PC-3 (cell line): ENCODE measurements around the gene TMEM126B. TPM values are rescaled to one million over a fixed set of nuclear protein-coding genes. Genes with fewer than 3 reads are reported as not detected.

ENCODE experiments used
- ATAC-seq: fragments of 200-7000 bp; cut with Tn5 transposase; 2 replicates; pipeline ENCODE4 v1.9.1; 2020; ENCODE audit warnings: mild to moderate bottlenecking, moderate library complexity
- Bru-seq: library from RNA; stranded (reverse); fragments of 400-500 nt; gene quantifications from one replicate; lab custom pipeline; 2021; lab: Mats Ljungman, UMichigan
- BruChase-seq, 2 experiments: library from RNA; stranded (reverse); fragments of 400-500 nt; gene quantifications; one replicate each; lab custom pipeline; 2021; lab: Mats Ljungman, UMichigan
- BruUV-seq: library from RNA; stranded (reverse); fragments of 400-500 nt; replicated peaks from 2 replicates; lab custom pipeline; 2021; lab: Mats Ljungman, UMichigan
- CTCF ChIA-PET: fragments of 300-600 bp; sonication (Branson Sonifier 250); formaldehyde crosslinking; loops from one replicate; lab custom pipeline; 2022; ENCODE audit warnings: antibody characterized with exemption; lab: Charles Lee
- POLR2A ChIA-PET: fragments of 300-600 bp; sonication (Branson Sonifier 250); formaldehyde crosslinking; loops from one replicate; lab custom pipeline; 2022; ENCODE audit warnings: antibody characterized with exemption; ENCODE audit not compliant: unreplicated experiment; lab: Charles Lee
- DNase-seq: peaks from one replicate; pipeline ENCODE4 v3.0.0-alpha.2; 2015
- H2AFZ ChIP-seq: fragments of 300-600 bp; sonication (generic); 2 replicates; pipeline ENCODE4 v1.6.0; 2016; ENCODE audit warnings: antibody characterized with exemption, low read length
- H3F3A ChIP-seq: fragments of 300-600 bp; sonication (generic); one replicate; pipeline ENCODE4 v1.6.0; 2017; ENCODE audit warnings: antibody characterized with exemption, low read length, control low read depth, mild to moderate bottlenecking; ENCODE audit not compliant: unreplicated experiment
- H3K27ac ChIP-seq: fragments of 300-600 bp; sonication (generic); 2 replicates; pipeline ENCODE4 v1.5.1; 2016; ENCODE audit warnings: mild to moderate bottlenecking, low read length
- H3K27me3 ChIP-seq: fragments of 300-600 bp; sonication (generic); 2 replicates; pipeline ENCODE4 v1.6.1; 2016; ENCODE audit warnings: low read length, mixed read lengths
- H3K36me3 ChIP-seq: fragments of 300-600 bp; sonication (generic); 2 replicates; pipeline ENCODE4 v1.6.1; 2016; ENCODE audit warnings: low read depth, mixed run types, low read length, mixed read lengths
- H3K4me1 ChIP-seq: fragments of 300-600 bp; sonication (generic); 2 replicates; pipeline ENCODE4 v1.5.1; 2016; ENCODE audit warnings: low read length; ENCODE audit not compliant: insufficient read depth
- H3K4me2 ChIP-seq: fragments of 300-600 bp; sonication (generic); 2 replicates; pipeline ENCODE4 v1.6.0; 2016; ENCODE audit warnings: low read length
- H3K4me3 ChIP-seq: fragments of 300-600 bp; sonication (generic); 2 replicates; pipeline ENCODE4 v1.5.1; 2016; ENCODE audit warnings: mild to moderate bottlenecking, low read length, mixed read lengths
- H3K79me2 ChIP-seq: fragments of 300-600 bp; sonication (generic); 2 replicates; pipeline ENCODE4 v1.6.1; 2017; ENCODE audit warnings: low read length, mixed read lengths
- H3K9ac ChIP-seq: fragments of 300-600 bp; sonication (generic); 2 replicates; pipeline ENCODE4 v1.6.0; 2016; ENCODE audit warnings: mild to moderate bottlenecking, low read length
- H3K9me2 ChIP-seq: fragments of 300-600 bp; sonication (generic); replicated peaks from 2 replicates; pipeline ENCODE4 v1.6.1; 2016; ENCODE audit warnings: mixed run types, low read length, mixed read lengths
- H3K9me3 ChIP-seq: fragments of 300-600 bp; sonication (generic); 2 replicates; pipeline ENCODE4 v1.6.1; 2016; ENCODE audit warnings: low read length, mixed read lengths
- H4K20me1 ChIP-seq: fragments of 300-600 bp; sonication (generic); 2 replicates; pipeline ENCODE4 v1.6.1; 2016; ENCODE audit warnings: low read length, mixed read lengths
- EZH2 ChIP-seq: fragments of 300-600 bp; sonication (generic); IDR thresholded peaks from one replicate; pipeline ENCODE4 v1.6.1; 2017; ENCODE audit warnings: antibody characterized with exemption, mild to moderate bottlenecking, low read length; ENCODE audit not compliant: unreplicated experiment
- EZH2phosphoT487 ChIP-seq: fragments of 300-600 bp; sonication (generic); IDR thresholded peaks from 2 replicates; pipeline ENCODE4 v1.6.1; 2018; ENCODE audit warnings: mild to moderate bottlenecking, antibody characterized with exemption, low read length, borderline replicate concordance
- intact Hi-C: fragments of 100-400 bp; cut with micrococcal nuclease; formaldehyde crosslinking; loops from 2 replicates; pipeline ENCODE4 v1.9.0; 2023
- long read RNA-seq: library from polyadenylated mRNA; unstranded; transcript quantifications from one replicate; pipeline ENCODE4 v2.0.0, GENCODE V29; 2021; ENCODE audit not compliant: unreplicated experiment
- total RNA-seq: library from RNA; depleted of rRNA; stranded (reverse); fragments of >200 nt; gene quantifications from 2 replicates; pipeline ENCODE4 v1.2.3, GENCODE V29; 2014; rRNA removed
- TF ChIP-seq, protein P1 (sequence below): fragments of 300-600 bp; sonication (generic); conservative IDR thresholded peaks from 2 replicates; pipeline ENCODE4 v1.5.1; 2017; ENCODE audit warnings: antibody characterized with exemption, low read depth, mild to moderate bottlenecking, low read length

Gene TMEM126B
- total RNA-seq: 62.1 and 79.5 TPM in 2 replicates
- percentile 89 among the genes with signal in this experiment for Bru-seq, nascent RNA
- BruChase-seq, experiment 1, labeled RNA remaining after a 6-hour chase: percentile 90 among the genes with signal in this experiment
- percentile 91 among the genes with signal in this experiment for BruChase-seq, experiment 2, labeled RNA remaining after a 2-hour chase
- long read RNA-seq, transcript TMEM126B-201 (5 exons, 989 nt): major isoform, 22 of 56 reads
- long read RNA-seq, transcript TMEM126B-209 (6 exons, 820 nt): minor isoform, 6 of 56 reads
- long read RNA-seq, transcript TMEM126B-202 (6 exons, 1,210 nt): minor isoform, 15 of 56 reads
- long read RNA-seq, partial matches to known transcripts: 4 of 56 reads
- long read RNA-seq, other reads (novel, unspliced or antisense): 5 of 56 reads

GRCh38 chr11:85627998-85628770 is at the start of gene TMEM126B:
Gene TMEM126B, plus strand, starts transcription at chr11:85628593. Its CDS starts 15 bp downstream, at chr11:85628608.
- Histone ChIP-seq H3K9me2 (no peaks in the 10 kb centered on the region), H3K27me3 (no peaks in the 10 kb centered on the region), H3K4me2 (peak within 1 kb of the TSS; percentile 97), H3K36me3 (peaks cover 12% of the 10 kb centered on the region; the same call in 1 of the 2 replicates), H3K9ac (peak within 1 kb of the TSS; percentile 78), H3K9me3 (no peaks in the 10 kb centered on the region), H3F3A (no peaks in the 10 kb centered on the region), H3K79me2 (peaks cover 39% of the 10 kb centered on the region), H3K27ac (peak within 1 kb of the TSS; percentile 30), H3K4me3 (peak within 1 kb of the TSS; percentile 83), H3K4me1 (peaks cover 25% of the 10 kb centered on the region), H2AFZ (peak within 1 kb of the TSS; percentile 89), H4K20me1 (no peaks in the 10 kb centered on the region)
- intact Hi-C loops: loop anchor here (1.0 to 10.0 kb wide), 4 partner anchors 19 to 1287 kb away; partner anchors contain the start of gene TMEM126A
- TF ChIP-seq, protein P1, sequence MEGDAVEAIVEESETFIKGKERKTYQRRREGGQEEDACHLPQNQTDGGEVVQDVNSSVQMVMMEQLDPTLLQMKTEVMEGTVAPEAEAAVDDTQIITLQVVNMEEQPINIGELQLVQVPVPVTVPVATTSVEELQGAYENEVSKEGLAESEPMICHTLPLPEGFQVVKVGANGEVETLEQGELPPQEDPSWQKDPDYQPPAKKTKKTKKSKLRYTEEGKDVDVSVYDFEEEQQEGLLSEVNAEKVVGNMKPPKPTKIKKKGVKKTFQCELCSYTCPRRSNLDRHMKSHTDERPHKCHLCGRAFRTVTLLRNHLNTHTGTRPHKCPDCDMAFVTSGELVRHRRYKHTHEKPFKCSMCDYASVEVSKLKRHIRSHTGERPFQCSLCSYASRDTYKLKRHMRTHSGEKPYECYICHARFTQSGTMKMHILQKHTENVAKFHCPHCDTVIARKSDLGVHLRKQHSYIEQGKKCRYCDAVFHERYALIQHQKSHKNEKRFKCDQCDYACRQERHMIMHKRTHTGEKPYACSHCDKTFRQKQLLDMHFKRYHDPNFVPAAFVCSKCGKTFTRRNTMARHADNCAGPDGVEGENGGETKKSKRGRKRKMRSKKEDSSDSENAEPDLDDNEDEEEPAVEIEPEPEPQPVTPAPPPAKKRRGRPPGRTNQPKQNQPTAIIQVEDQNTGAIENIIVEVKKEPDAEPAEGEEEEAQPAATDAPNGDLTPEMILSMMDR: no peak
- TF ChIP-seq EZH2phosphoT487 (no peak), EZH2 (no peak)
- TSS peak; percentile 78 for BruUV-seq
- CTCF ChIA-PET: interaction anchor here (0.8 kb wide), 1 partner anchor 1410 kb away, joined by 9 read pairs; the partner anchor contains the start of gene TMEM135
- peak; percentile 97 for ATAC-seq
- POLR2A ChIA-PET: interaction anchor here (0.6 to 0.8 kb wide), 4 partner anchors 20 to 234 kb away, joined by 3 to 16 read pairs (median 6); partner anchors contain the start of gene TMEM126A
- peak; percentile 99 for DNase-seq

DNA sequence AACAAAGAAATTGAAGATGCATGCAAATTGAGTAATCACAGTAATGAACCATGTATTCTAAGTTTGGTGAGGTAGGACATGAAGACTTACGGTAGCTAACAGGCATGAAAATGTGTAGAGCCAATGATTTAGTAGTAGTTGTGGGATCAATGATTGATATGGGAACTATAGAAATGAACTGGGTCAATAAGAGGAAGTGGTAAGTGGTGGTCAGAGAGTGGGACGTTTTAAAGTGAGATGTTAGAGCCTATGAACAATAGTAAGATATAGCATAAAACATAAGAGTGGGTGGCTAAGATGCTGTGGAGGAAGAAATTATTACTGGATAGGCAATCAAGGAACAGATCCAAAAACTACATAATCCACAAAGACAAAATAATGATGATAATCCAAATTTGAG is 46.3 kb upstream of the TMEM126B start:
- Histone ChIP-seq H4K20me1 (no peaks in the 10 kb centered on the region), H3K9ac (no peak overlapping the region), H3K4me1 (no peaks in the 10 kb centered on the region), H3K36me3 (no peaks in the 10 kb centered on the region), H2AFZ (no peak overlapping the region), H3K27ac (no peak overlapping the region), H3K9me3 (no peaks in the 10 kb centered on the region), H3K4me2 (no peak overlapping the region), H3K27me3 (no peaks in the 10 kb centered on the region), H3F3A (no peaks in the 10 kb centered on the region), H3K9me2 (no peaks in the 10 kb centered on the region), H3K4me3 (no peak overlapping the region), H3K79me2 (no peaks in the 10 kb centered on the region)
- TF ChIP-seq EZH2 (no peak), EZH2phosphoT487 (no peak)
- TF ChIP-seq, protein P1: no peak
- no peak for DNase-seq
- CTCF ChIA-PET: no interaction called here
- POLR2A ChIA-PET: no interaction called here
- no peak for ATAC-seq
- intact Hi-C loops: no loop called here
- no TSS peak for BruUV-seq
